Mammary microvascular endothelial cell (primary cell): Measurements from ENCODE around the gene ADAMTS14. TPM values are rescaled to one million over a fixed set of nuclear protein-coding genes. Genes with fewer than 3 reads are reported as not detected.

ENCODE experiments used
- total RNA-seq: library from RNA; depleted of rRNA; stranded (reverse); fragments of >200 nt; gene quantifications from 2 replicates; pipeline ENCODE4 v1.2.3, GENCODE V29; 2015

The ADAMTS14 gene
- not detected in 2 replicates for total RNA-seq

GRCh38 chr10:70672165-70673042 is at the start of gene ADAMTS14:
Gene ADAMTS14, plus strand, starts transcription at chr10:70672506. Its CDS starts 297 bp downstream, at chr10:70672803.

GRCh38 chr10:70785190-70785589 is 112.9 kb downstream of the ADAMTS14 start, which contains the start of gene TBATA:
Gene TBATA, minus strand, starts transcription at chr10:70785377. Its CDS starts 1,998 bp downstream, at chr10:70783379.

Other genes with a start within 250 kb of the ADAMTS14 start
- gene NODAL, start 230.8 kb upstream of the ADAMTS14 start, total RNA-seq: not detected in 2 replicates
- 31.8 and 32.5 TPM in 2 replicates for gene PALD1, start 193.7 kb upstream of the ADAMTS14 start, total RNA-seq
- gene PRF1, start 69.8 kb upstream of the ADAMTS14 start, total RNA-seq: not detected in 2 replicates
- not detected in 2 replicates for gene TBATA, start 112.9 kb downstream of the ADAMTS14 start, total RNA-seq
- gene SGPL1, start 143.4 kb downstream of the ADAMTS14 start, total RNA-seq: 8.5 and 10.1 TPM in 2 replicates
- gene PCBD1, start 216.1 kb downstream of the ADAMTS14 start, total RNA-seq: 88.6 and 97.0 TPM in 2 replicates